H1 (cell line): ENCODE measurements around the gene ZNF566. TPM values are rescaled to one million over a fixed set of nuclear protein-coding genes. Genes with fewer than 3 reads are reported as not detected.

Source experiments
- ASH2L ChIP-seq: fragments of 200-600, 300-600 bp; sonication (generic); IDR thresholded peaks from one replicate; pipeline ENCODE4 v1.7.1; 2017; ENCODE audit warnings: low read length
- BACH1 ChIP-seq: IDR thresholded peaks from 2 replicates; pipeline ENCODE4 v1.6.1; 2012; ENCODE audit warnings: low read length, improper control_type of control experiment
- CEBPB ChIP-seq: IDR thresholded peaks from 2 replicates; pipeline ENCODE4 v1.6.1; 2012; ENCODE audit warnings: low read depth, low read length
- CHD2 ChIP-seq: IDR thresholded peaks from 2 replicates; pipeline ENCODE4 v1.6.1; 2012; ENCODE audit warnings: low read length, improper control_type of control experiment
- EGR1 ChIP-seq: IDR thresholded peaks from 2 replicates; pipeline ENCODE4 v1.6.1; 2011; ENCODE audit warnings: low read depth, low read length, borderline replicate concordance
- FOSL1 ChIP-seq: IDR thresholded peaks from 2 replicates; pipeline ENCODE4 v1.6.1; 2011; ENCODE audit warnings: mild to moderate bottlenecking, low read depth, low read length, moderate library complexity; ENCODE audit not compliant: insufficient read depth
- JUN ChIP-seq: IDR thresholded peaks from 2 replicates; pipeline ENCODE4 v1.6.1; 2011; ENCODE audit warnings: low read depth, mild to moderate bottlenecking, improper control_type of control experiment, low read length
- JUND ChIP-seq: IDR thresholded peaks from 2 replicates; pipeline ENCODE4 v1.6.1; 2011; ENCODE audit warnings: mild to moderate bottlenecking, improper control_type of control experiment, low read length
- KDM4A ChIP-seq: IDR thresholded peaks from one replicate; pipeline ENCODE4 v1.7.1; 2012; ENCODE audit warnings: low read depth, mild to moderate bottlenecking, moderate library complexity, low read length, inconsistent platforms; ENCODE audit not compliant: severe bottlenecking
- MAFK ChIP-seq: IDR thresholded peaks from 2 replicates; pipeline ENCODE4 v1.6.1; 2012; ENCODE audit warnings: low read depth, mild to moderate bottlenecking, improper control_type of control experiment, low read length
- NRF1 ChIP-seq: IDR thresholded peaks from 2 replicates; pipeline ENCODE4 v1.6.1; 2011; ENCODE audit warnings: mild to moderate bottlenecking, low read depth, low read length, improper control_type of control experiment
- PHF8 ChIP-seq: fragments of 200-600 bp; sonication (generic); conservative IDR thresholded peaks from 2 replicates; pipeline ENCODE4 v1.7.1; 2012; ENCODE audit warnings: low read depth, mild to moderate bottlenecking, inconsistent platforms, low read length, moderate library complexity
- POLR2AphosphoS5 ChIP-seq: IDR thresholded peaks from 2 replicates; pipeline ENCODE4 v1.6.1; 2011; ENCODE audit warnings: low read depth, low read length
- RFX5 ChIP-seq: IDR thresholded peaks from 2 replicates; pipeline ENCODE4 v1.6.1; 2011; ENCODE audit warnings: low read depth, low read length, improper control_type of control experiment, borderline replicate concordance
- RXRA ChIP-seq: IDR thresholded peaks from 2 replicates; pipeline ENCODE4 v1.6.1; 2011; ENCODE audit warnings: low read depth, mild to moderate bottlenecking, low read length, moderate library complexity; ENCODE audit not compliant: insufficient read depth
- SIN3A ChIP-seq, 2 experiments: IDR thresholded peaks in 1 of 2; conservative IDR thresholded peaks in 1 of 2; 2 replicates each; pipeline ENCODE4 v1.6.1; 2011 to 2012; ENCODE audit warnings: low read length in 2 of 2, improper control_type of control experiment in 1 of 2, low read depth in 1 of 2, mild to moderate bottlenecking in 1 of 2
- TAF1 ChIP-seq: IDR thresholded peaks from 2 replicates; pipeline ENCODE4 v1.6.1; 2011; ENCODE audit warnings: mild to moderate bottlenecking, low read depth, low read length
- TAF7 ChIP-seq: optimal IDR thresholded peaks from 2 replicates; pipeline ENCODE3; 2011; ENCODE audit warnings: low read depth, mild to moderate bottlenecking, inconsistent platforms, low read length, moderate library complexity, borderline replicate concordance
- polyA plus RNA-seq, 7 experiments: library from polyadenylated mRNA; depleted of rRNA in 3 of 7; stranded (reverse) in 5 of 7; unstranded in 2 of 7; fragments of >200 nt in 5 of 7; fragments of 200-250 nt in 2 of 7; gene quantifications; 1 replicate in 5 of 7; 2 replicates in 1 of 7; 4 replicates in 1 of 7; pipeline versions ENCODE4 v1.2.1 to v1.2.3, GENCODE V29; 2011 to 2013; ENCODE audit warnings: missing spikeins in 2 of 7, mixed read lengths in 2 of 7
- total RNA-seq: library from RNA; stranded (reverse); fragmentation: NEBNext Ultra II Directional; extraction: Animal tissue kit (Norgen Biotek cat#: 25700); gene quantifications from 2 replicates; pipeline ENCODE4 v1.2.1, GENCODE V29; 2021
- TF ChIP-seq, protein P1 (sequence below): IDR thresholded peaks from 2 replicates; pipeline ENCODE4 v1.6.1; 2012; ENCODE audit warnings: inconsistent platforms
- TF ChIP-seq, protein P2 (sequence below): IDR thresholded peaks from 2 replicates; pipeline ENCODE4 v1.6.1; 2011; ENCODE audit warnings: low read length, improper control_type of control experiment
- TF ChIP-seq, protein P3 (sequence below): IDR thresholded peaks from 2 replicates; pipeline ENCODE4 v1.6.1; 2011; ENCODE audit warnings: low read depth, mild to moderate bottlenecking, low read length; ENCODE audit not compliant: insufficient read depth

Gene ZNF566
- total and polyA plus RNA-seq, 2 of the 8 experiments (the other 6 are each of a cell fraction or from before 2014, with no cell fraction given) = 6.9 to 16.6 TPM

DNA sequence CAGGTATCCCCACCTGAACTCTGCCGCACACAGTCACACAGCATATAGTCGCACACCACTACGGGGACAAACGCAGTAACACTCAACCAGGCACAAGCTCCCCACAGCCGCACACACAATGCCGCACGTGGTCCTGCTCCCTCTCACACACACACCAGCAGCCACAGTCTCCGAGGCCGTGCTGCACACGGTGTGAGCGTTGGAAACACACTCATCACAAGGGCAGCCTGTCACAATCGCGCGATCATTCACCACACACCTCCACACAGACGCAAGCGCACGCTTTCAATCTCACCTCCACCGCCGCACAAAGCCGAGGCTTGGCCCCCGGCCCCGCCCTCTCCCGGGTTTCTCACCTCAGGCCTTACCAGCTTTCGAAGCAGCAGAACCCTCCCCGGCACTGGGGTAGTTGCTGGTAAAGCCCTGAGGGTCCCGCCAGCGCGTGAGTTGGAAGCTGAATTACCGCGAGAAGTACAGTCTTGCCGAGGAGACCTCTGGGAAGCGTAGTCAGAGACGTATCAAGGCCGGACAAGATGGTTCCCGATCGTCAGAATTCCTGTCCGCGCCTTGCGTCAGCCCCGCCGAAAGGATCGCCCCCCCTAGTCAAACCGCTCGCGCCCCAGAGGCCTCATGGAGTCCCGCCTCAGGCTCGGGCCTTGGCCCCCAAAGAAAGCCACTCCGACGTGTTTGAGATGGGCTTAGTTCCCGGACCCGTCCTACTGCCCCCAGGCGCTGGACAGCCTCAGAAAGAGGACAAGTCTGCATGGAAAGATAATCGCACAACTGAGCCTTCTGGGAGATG, at the start of gene ZNF566 (continued):
- TF ChIP-seq FOSL1 (no peak), TAF1 (peak; percentile 90), SIN3A (conservative IDR thresholded peaks at IDR 0.05 in 1 of 2, IDR thresholded peaks at IDR 0.05 in 1 of 2; ENCODE audit: low read depth in 1 of 2, low read length in 2 of 2) (peak; percentile 13 to 67; a peak in 2 of 4 replicates), NRF1 (peak; percentile 23; the same call in 1 of the 2 replicates), BACH1 (peak; percentile 38; the same call in 1 of the 2 replicates), RFX5 (no peak; the same call in 1 of the 2 replicates), ASH2L (peak; percentile 76), PHF8 (peak; percentile 97), KDM4A (peak; percentile 79), TAF7 (peak; percentile 84), MAFK (no peak), JUN (no peak), JUND (peak; percentile 8; the same call in 1 of the 2 replicates), POLR2AphosphoS5 (peak; percentile 75; the same call in 1 of the 2 replicates), RXRA (no peak), CHD2 (peak; percentile 97), CEBPB (0 out of 2 replicates have a peak, but pooled peaks have one; percentile 40), EGR1 (0 out of 2 replicates have a peak, but pooled peaks have one; percentile 19)
- TF ChIP-seq, protein P1, sequence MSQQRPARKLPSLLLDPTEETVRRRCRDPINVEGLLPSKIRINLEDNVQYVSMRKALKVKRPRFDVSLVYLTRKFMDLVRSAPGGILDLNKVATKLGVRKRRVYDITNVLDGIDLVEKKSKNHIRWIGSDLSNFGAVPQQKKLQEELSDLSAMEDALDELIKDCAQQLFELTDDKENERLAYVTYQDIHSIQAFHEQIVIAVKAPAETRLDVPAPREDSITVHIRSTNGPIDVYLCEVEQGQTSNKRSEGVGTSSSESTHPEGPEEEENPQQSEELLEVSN = peak; percentile 85
- TF ChIP-seq, protein P2, sequence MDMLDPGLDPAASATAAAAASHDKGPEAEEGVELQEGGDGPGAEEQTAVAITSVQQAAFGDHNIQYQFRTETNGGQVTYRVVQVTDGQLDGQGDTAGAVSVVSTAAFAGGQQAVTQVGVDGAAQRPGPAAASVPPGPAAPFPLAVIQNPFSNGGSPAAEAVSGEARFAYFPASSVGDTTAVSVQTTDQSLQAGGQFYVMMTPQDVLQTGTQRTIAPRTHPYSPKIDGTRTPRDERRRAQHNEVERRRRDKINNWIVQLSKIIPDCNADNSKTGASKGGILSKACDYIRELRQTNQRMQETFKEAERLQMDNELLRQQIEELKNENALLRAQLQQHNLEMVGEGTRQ = 0 out of 2 replicates have a peak, but pooled peaks have one; percentile 12
- TF ChIP-seq, protein P3, sequence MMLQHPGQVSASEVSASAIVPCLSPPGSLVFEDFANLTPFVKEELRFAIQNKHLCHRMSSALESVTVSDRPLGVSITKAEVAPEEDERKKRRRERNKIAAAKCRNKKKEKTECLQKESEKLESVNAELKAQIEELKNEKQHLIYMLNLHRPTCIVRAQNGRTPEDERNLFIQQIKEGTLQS = no peak
